Activated CD4-positive, alpha-beta T cell treated with anti-CD3 and anti-CD28 coated beads, Interleukin-2, amount 10 ng/mL, durations not matched to agents 7 days and 5 days (primary cell): ENCODE results near the gene SEC24B. TPM values are rescaled to one million over a fixed set of nuclear protein-coding genes. Genes with fewer than 3 reads are reported as not detected.
"Not testable (repeated sequence)": the region's sequence is repeated elsewhere in the genome, so short reads cannot be mapped to it uniquely, and the experiment has no call there.

Experiments
- CTCF ChIA-PET: fragments of 350-600 bp; sonication (Branson Sonifier 250); formaldehyde crosslinking; loops from one replicate; lab custom pipeline; 2021; ENCODE audit warnings: antibody characterized with exemption; lab: Charles Lee
- POLR2A ChIA-PET: fragments of 350-600 bp; sonication (Branson Sonifier 250); formaldehyde crosslinking; loops from one replicate; lab custom pipeline; 2021; ENCODE audit warnings: antibody characterized with exemption; lab: Charles Lee
- DNase-seq: peaks from one replicate; pipeline ENCODE4 v3.0.0-alpha.2; 2020
- H3K27ac Mint-ChIP-seq: one replicate; pipeline ENCODE4 v1.8.0; 2021; ENCODE audit warnings: mild to moderate bottlenecking, moderate library complexity, mixed read lengths
- H3K27me3 Mint-ChIP-seq: one replicate; pipeline ENCODE4 v1.8.0; 2021; ENCODE audit warnings: mixed read lengths
- H3K36me3 Mint-ChIP-seq: one replicate; pipeline ENCODE4 v1.8.0; 2021; ENCODE audit warnings: low read depth, mixed read lengths
- H3K4me1 Mint-ChIP-seq: one replicate; pipeline ENCODE4 v1.8.0; 2021; ENCODE audit warnings: mixed read lengths
- H3K4me3 Mint-ChIP-seq: one replicate; pipeline ENCODE4 v1.8.0; 2021; ENCODE audit warnings: mild to moderate bottlenecking, moderate library complexity, mixed read lengths
- H3K9me3 Mint-ChIP-seq: one replicate; pipeline ENCODE4 v1.8.0; 2021; ENCODE audit warnings: mixed read lengths
- total RNA-seq, 2 experiments: library from RNA; stranded (reverse); gene quantifications; one replicate each; pipeline ENCODE4 v1.2.3, GENCODE V29; 2021

Gene SEC24B
- total RNA-seq, 2 experiments from 2014 or later, result 24.9 to 31.3 TPM

DNA sequence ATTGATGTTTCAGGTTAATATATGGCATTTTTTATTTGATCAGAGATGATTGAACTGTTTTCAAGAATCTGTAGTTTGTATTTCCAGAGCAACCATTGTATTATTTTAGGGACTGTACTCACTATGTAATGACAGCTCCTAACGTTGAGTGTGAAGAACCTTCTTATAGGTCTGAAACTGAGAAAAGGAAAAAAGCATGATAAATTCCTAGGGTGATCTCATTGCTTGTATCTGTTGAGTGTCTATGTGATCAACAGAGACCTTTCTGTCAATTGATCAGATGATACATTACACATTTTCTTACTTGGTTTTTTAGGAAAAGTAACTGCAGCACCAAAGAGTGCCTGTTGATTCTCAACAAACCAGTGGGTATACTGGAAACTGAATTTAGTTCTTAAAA, 40.2 kb downstream of the SEC24B start:
- Mint-ChIP-seq H3K4me3 (no peak overlapping the region), H3K4me1 (peaks cover 20% of the 10 kb centered on the region), H3K36me3 (peaks cover 33% of the 10 kb centered on the region), H3K27me3 (no peaks in the 10 kb centered on the region), H3K9me3 (no peaks in the 10 kb centered on the region), H3K27ac (no peak overlapping the region)
- DNase-seq, result no peak
- POLR2A ChIA-PET, result no interaction called here
- CTCF ChIA-PET, result interaction anchor here (1.0 kb wide), 1 partner anchor 12 kb away, joined by 3 read pairs; no protein-coding TSS in a partner anchor

GRCh38 chr4:109486007-109486406, 52.4 kb downstream of the SEC24B start:
- no peaks in the 10 kb centered on the region for H3K27me3 Mint-ChIP-seq
- no peak overlapping the region for H3K27ac Mint-ChIP-seq
- no peak overlapping the region for H3K4me3 Mint-ChIP-seq
- H3K4me1 Mint-ChIP-seq, result no peaks in the 10 kb centered on the region
- no peaks in the 10 kb centered on the region for H3K9me3 Mint-ChIP-seq
- H3K36me3 Mint-ChIP-seq, result peaks cover 35% of the 10 kb centered on the region
- CTCF ChIA-PET, result interaction anchor here (0.6 to 0.7 kb wide), 2 partner anchors 34 to 1064 kb away, joined by 3 read pairs; no protein-coding TSS in a partner anchor
- no peak for DNase-seq
- POLR2A ChIA-PET, result interaction anchor here (0.6 kb wide), 1 partner anchor 35 kb away, joined by 5 read pairs; no protein-coding TSS in a partner anchor

GRCh38 chr4:109494563-109494962, 60.9 kb downstream of the SEC24B start:
- Mint-ChIP-seq H3K4me3 (no peak overlapping the region), H3K36me3 (peaks cover 51% of the 10 kb centered on the region), H3K27me3 (no peaks in the 10 kb centered on the region), H3K4me1 (peaks cover 2% of the 10 kb centered on the region), H3K27ac (no peak overlapping the region), H3K9me3 (no peaks in the 10 kb centered on the region)
- ChIA-PET CTCF (interaction anchor here (0.8 to 1.3 kb wide), 2 partner anchors 10 to 24 kb away, joined by 3 read pairs; no protein-coding TSS in a partner anchor), POLR2A (interaction anchor here (0.6 to 0.7 kb wide), 2 partner anchors 12 to 54 kb away, joined by 3 to 5 read pairs; no protein-coding TSS in a partner anchor)
- no peak for DNase-seq

- Mint-ChIP-seq H3K27ac (no peak overlapping the region), H3K36me3 (peaks cover 51% of the 10 kb centered on the region)
Measured at GRCh38 chr4:109495514-109495913, 61.9 kb downstream of the SEC24B start.

GRCh38 chr4:109496875-109497274, 63.3 kb downstream of the SEC24B start:
- H3K36me3 Mint-ChIP-seq, result peaks cover 52% of the 10 kb centered on the region
- no peak overlapping the region for H3K27ac Mint-ChIP-seq
- ChIA-PET POLR2A (no interaction called here), CTCF (no interaction called here)
- H3K27me3 Mint-ChIP-seq, result no peaks in the 10 kb centered on the region
- no peak overlapping the region for H3K4me3 Mint-ChIP-seq
- no peaks in the 10 kb centered on the region for H3K9me3 Mint-ChIP-seq
- H3K4me1 Mint-ChIP-seq, result peaks cover 2% of the 10 kb centered on the region
- no peak for DNase-seq

More at GRCh38 chr4:109495514-109495913, 61.9 kb downstream of the SEC24B start:
- ChIA-PET CTCF (interaction anchor here (1.0 to 1.4 kb wide), 2 partner anchors 34 to 37 kb away, joined by 3 read pairs; no protein-coding TSS in a partner anchor), POLR2A (no interaction called here)
- DNase-seq, result no peak
- Mint-ChIP-seq H3K4me1 (peaks cover 2% of the 10 kb centered on the region), H3K9me3 (no peaks in the 10 kb centered on the region), H3K27me3 (no peaks in the 10 kb centered on the region), H3K4me3 (no peak overlapping the region)

- CTCF ChIA-PET, result interaction anchor here (1.0 kb wide), 1 partner anchor 18 kb away, joined by 3 read pairs; no protein-coding TSS in a partner anchor
- no peak for DNase-seq
- no peaks in the 10 kb centered on the region for H3K27me3 Mint-ChIP-seq
- peaks cover 2% of the 10 kb centered on the region for H3K4me1 Mint-ChIP-seq
- POLR2A ChIA-PET, result no interaction called here
- no peaks in the 10 kb centered on the region for H3K9me3 Mint-ChIP-seq
- no peak overlapping the region for H3K4me3 Mint-ChIP-seq
- H3K27ac Mint-ChIP-seq, result no peak overlapping the region
- peaks cover 53% of the 10 kb centered on the region for H3K36me3 Mint-ChIP-seq
Measured at GRCh38 chr4:109497511-109497910, 63.9 kb downstream of the SEC24B start.

- H3K9me3 Mint-ChIP-seq, result no peaks in the 10 kb centered on the region
- ChIA-PET CTCF (no interaction called here), POLR2A (no interaction called here)
- peaks cover 56% of the 10 kb centered on the region for H3K36me3 Mint-ChIP-seq
- peaks cover 2% of the 10 kb centered on the region for H3K4me1 Mint-ChIP-seq
- H3K4me3 Mint-ChIP-seq, result no peak overlapping the region
- DNase-seq, result no peak
- H3K27ac Mint-ChIP-seq, result no peak overlapping the region
- no peaks in the 10 kb centered on the region for H3K27me3 Mint-ChIP-seq
Measured at GRCh38 chr4:109499513-109499912, 65.9 kb downstream of the SEC24B start.

DNA sequence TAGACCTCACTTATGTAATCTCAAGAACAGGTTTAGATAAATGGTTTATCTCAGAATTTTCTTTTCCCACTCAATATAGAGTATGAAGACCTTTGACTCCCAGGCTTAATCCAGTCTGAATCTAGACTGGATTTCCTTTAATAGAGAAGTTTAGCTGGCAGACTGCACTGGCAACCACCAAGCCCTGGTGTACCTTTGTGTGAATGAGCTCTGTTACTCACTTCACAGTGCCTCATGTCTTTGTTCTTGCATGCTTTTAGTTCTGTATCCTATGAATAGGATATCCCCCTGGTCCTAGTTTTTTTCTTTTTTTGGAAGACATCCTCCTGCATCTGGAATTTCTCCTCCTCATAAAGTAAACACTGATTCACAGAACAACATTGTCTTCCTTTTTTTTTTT, 73.3 kb downstream of the SEC24B start:
- Mint-ChIP-seq H3K9me3 (no peaks in the 10 kb centered on the region), H3K4me3 (no peak overlapping the region), H3K4me1 (no peaks in the 10 kb centered on the region), H3K36me3 (peaks cover 35% of the 10 kb centered on the region), H3K27ac (no peak overlapping the region), H3K27me3 (no peaks in the 10 kb centered on the region)
- CTCF ChIA-PET, result no interaction called here
- POLR2A ChIA-PET, result interaction anchor here (0.7 kb wide), 1 partner anchor 13 kb away, joined by 5 read pairs; no protein-coding TSS in a partner anchor
- no peak for DNase-seq

GRCh38 chr4:109510687-109511086, 77.1 kb downstream of the SEC24B start:
- H3K4me1 Mint-ChIP-seq, result no peaks in the 10 kb centered on the region
- no peak for DNase-seq
- CTCF ChIA-PET, result interaction anchor here (0.6 kb wide), 1 partner anchor 22 kb away, joined by 3 read pairs; no protein-coding TSS in a partner anchor
- H3K27me3 Mint-ChIP-seq, result no peaks in the 10 kb centered on the region
- peaks cover 27% of the 10 kb centered on the region for H3K36me3 Mint-ChIP-seq
- no peak overlapping the region for H3K27ac Mint-ChIP-seq
- POLR2A ChIA-PET, result no interaction called here
- no peak overlapping the region for H3K4me3 Mint-ChIP-seq
- H3K9me3 Mint-ChIP-seq, result no peaks in the 10 kb centered on the region

DNA sequence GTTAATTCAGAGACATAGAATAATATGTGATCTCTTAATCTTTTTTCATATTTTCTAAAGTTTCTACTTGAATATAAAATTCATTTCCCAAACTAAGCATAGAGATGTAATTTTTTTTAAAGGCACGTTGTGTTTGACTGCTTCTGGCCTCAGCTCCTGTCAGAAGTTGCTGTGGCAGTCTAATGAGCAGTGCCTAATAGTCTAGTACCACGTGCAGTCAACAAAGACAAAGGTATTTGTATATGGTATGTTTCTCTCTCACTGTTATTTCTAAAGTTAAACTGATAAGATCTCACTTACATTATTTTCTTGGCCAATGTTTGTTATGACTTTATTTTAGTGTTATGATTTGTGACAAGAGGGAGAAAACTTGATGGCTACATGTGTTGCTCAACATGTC, 77.8 kb downstream of the SEC24B start:
- H3K36me3 Mint-ChIP-seq, result peaks cover 24% of the 10 kb centered on the region
- no peak overlapping the region for H3K27ac Mint-ChIP-seq
- POLR2A ChIA-PET, result no interaction called here
- no peaks in the 10 kb centered on the region for H3K4me1 Mint-ChIP-seq
- no peak for DNase-seq
- no peaks in the 10 kb centered on the region for H3K9me3 Mint-ChIP-seq
- no peaks in the 10 kb centered on the region for H3K27me3 Mint-ChIP-seq
- no peak overlapping the region for H3K4me3 Mint-ChIP-seq
- CTCF ChIA-PET, result no interaction called here

DNA sequence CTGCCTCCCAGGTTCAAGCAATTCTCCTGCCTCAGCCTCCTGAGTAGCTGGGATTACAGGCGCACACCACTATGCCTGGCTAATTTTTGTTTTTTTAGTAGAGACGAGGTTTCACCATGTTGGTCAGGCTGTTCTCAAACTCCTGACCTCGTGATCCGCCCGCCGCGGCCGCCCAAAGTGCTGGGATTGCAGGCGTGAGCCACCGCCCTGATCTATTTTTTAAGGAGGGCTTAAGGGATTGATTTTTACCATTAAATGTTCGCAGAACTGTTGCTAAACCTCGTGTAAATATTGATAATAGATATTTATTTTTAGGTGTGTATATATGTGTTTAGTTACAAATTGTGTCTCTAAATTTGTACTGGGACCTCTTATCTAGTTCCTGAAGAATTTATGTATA, 79.8 kb downstream of the SEC24B start:
- DNase-seq, POLR2A ChIA-PET, H3K4me3 Mint-ChIP-seq, H3K27me3 Mint-ChIP-seq, H3K27ac Mint-ChIP-seq, CTCF ChIA-PET, H3K9me3 Mint-ChIP-seq, H3K4me1 Mint-ChIP-seq: not testable (repeated sequence)
- H3K36me3 Mint-ChIP-seq, result peaks cover 31% of the 10 kb centered on the region

DNA sequence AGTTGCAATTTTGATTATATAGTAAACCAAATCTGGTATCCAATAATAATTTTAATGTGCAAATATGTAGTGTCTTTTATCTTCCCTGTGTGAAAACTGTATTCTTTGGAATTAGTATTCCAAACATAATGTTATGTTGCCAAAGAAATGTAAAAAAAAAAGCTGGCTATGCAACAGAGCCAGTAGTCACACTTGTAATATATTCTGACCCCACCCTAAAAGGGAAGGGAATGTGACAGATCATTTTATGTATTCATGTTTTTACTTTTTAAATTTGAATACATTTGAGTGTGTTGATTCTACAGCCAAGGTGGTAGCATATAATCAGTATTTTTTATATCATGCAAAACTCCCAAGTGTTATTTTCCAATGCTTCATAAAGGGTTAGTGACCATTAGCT, 98.6 kb downstream of the SEC24B start:
- no peak overlapping the region for H3K4me3 Mint-ChIP-seq

DNA sequence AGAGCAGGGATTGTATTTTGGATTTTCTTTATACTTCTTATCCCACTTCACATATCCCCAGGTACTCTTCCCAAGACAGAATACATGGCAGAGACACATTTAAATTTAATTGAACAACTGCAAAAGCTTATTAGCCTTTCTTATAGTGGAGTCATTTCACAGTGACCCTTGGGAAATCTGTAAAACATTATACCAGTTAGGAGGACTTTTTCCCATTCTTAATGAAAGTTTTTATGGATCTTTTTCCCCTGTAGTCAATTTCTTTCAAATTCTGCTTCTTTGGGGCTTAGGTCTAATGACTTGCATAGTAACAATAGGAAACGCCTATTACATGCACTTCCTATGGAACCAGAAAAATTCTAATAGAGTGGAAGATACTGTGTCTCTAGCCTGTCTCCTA, 111.8 kb downstream of the SEC24B start:
- Mint-ChIP-seq H3K4me3 (no peak overlapping the region), H3K4me1 (peaks cover 14% of the 10 kb centered on the region), H3K27me3 (no peaks in the 10 kb centered on the region), H3K9me3 (peaks cover 3% of the 10 kb centered on the region), H3K27ac (no peak overlapping the region), H3K36me3 (peaks cover 24% of the 10 kb centered on the region)
- DNase-seq, result no peak
- CTCF ChIA-PET, result no interaction called here
- POLR2A ChIA-PET, result no interaction called here

More for the DNA sequence above, 98.6 kb downstream of the SEC24B start:
- ChIA-PET CTCF (interaction anchor here (0.6 to 1.1 kb wide), 2 partner anchors 22 to 36 kb away, joined by 3 read pairs; no protein-coding TSS in a partner anchor), POLR2A (no interaction called here)
- peaks cover 43% of the 10 kb centered on the region for H3K36me3 Mint-ChIP-seq
- H3K27ac Mint-ChIP-seq, result no peak overlapping the region
- no peaks in the 10 kb centered on the region for H3K27me3 Mint-ChIP-seq
- DNase-seq, result no peak
- no peaks in the 10 kb centered on the region for H3K4me1 Mint-ChIP-seq
- no peaks in the 10 kb centered on the region for H3K9me3 Mint-ChIP-seq
